Muscle of leg (tissue), 11 donors: Measurements from ENCODE around the gene HCST. TPM values are rescaled to one million over a fixed set of nuclear protein-coding genes. Genes with fewer than 3 reads are reported as not detected.

Source experiments
- DNase-seq: peaks from one replicate; pipeline ENCODE4 v3.0.0; 2013
- H3K27ac ChIP-seq: one replicate; pipeline ENCODE4 v1.5.1; 2013; ENCODE audit warnings: mild to moderate bottlenecking, low read length, control low read depth
- H3K27me3 ChIP-seq: one replicate; pipeline ENCODE4 v1.6.1; 2013; ENCODE audit warnings: low read length; ENCODE audit not compliant: control insufficient read depth, insufficient read depth
- H3K36me3 ChIP-seq: one replicate; pipeline ENCODE4 v1.6.1; 2013; ENCODE audit warnings: low read length; ENCODE audit not compliant: control insufficient read depth, insufficient read depth
- H3K4me1 ChIP-seq: one replicate; pipeline ENCODE4 v1.6.1; 2013; ENCODE audit warnings: low read length; ENCODE audit not compliant: control insufficient read depth, insufficient read depth
- H3K4me3 ChIP-seq: one replicate; pipeline ENCODE4 v1.5.1; 2013; ENCODE audit warnings: low read length, control low read depth
- H3K9me3 ChIP-seq: replicated peaks from 2 replicates; pipeline ENCODE4 v1.6.1; 2013; ENCODE audit warnings: low read depth, low read length; ENCODE audit not compliant: control insufficient read depth
- WGBS: methylation state at CpG from one replicate; pipeline ENCODE4 v1.1.5; 2013; ENCODE audit warnings: missing lambda C conversion rate; ENCODE audit not compliant: insufficient coverage; 5-methylcytosine and 5-hydroxymethylcytosine counted together
- polyA plus RNA-seq, 8 donors: library from polyadenylated mRNA; unstranded; fragments of 120-200 nt; gene quantifications; one replicate each; pipeline versions ENCODE4 v1.2.1 to v1.2.3, GENCODE V29; 2013; ENCODE audit warnings: inconsistent platforms in 1 of 8, low replicate concordance in 1 of 8; ENCODE audit not compliant: insufficient read length in 8 of 8, insufficient read depth in 1 of 8
- total RNA-seq: library from RNA; stranded (reverse); fragments of 120-200 nt; gene quantifications from one replicate; pipeline ENCODE4 v1.2.4, GENCODE V29; 2013

The HCST gene
- total and polyA plus RNA-seq, 9 donors = 3.5 to 7.8 (median 5.5) TPM

- no peak overlapping the region for H3K4me3 ChIP-seq
- DNase-seq = no peak
- no peaks in the 10 kb centered on the region for H3K27me3 ChIP-seq
- WGBS = 28% methylated on average over 13 of the region's 23 CpGs
- no peak overlapping the region for H3K27ac ChIP-seq
- H3K9me3 ChIP-seq = no peaks in the 10 kb centered on the region
- peaks cover 4% of the 10 kb centered on the region for H3K4me1 ChIP-seq
- H3K36me3 ChIP-seq = no peaks in the 10 kb centered on the region
These were observed 23.3 kb upstream of the HCST start for GRCh38 chr19:35879068-35879467.

- DNase-seq = peak; percentile 93
- H3K27ac ChIP-seq = peak overlapping the region; percentile 35
- H3K36me3 ChIP-seq = no peaks in the 10 kb centered on the region
- H3K27me3 ChIP-seq = no peaks in the 10 kb centered on the region
- 0% methylated on average over 16 of the region's 28 CpGs for WGBS
- H3K4me3 ChIP-seq = no peak overlapping the region
- H3K9me3 ChIP-seq = no peaks in the 10 kb centered on the region
- H3K4me1 ChIP-seq = peaks cover 4% of the 10 kb centered on the region
These were observed 22.5 kb upstream of the HCST start for GRCh38 chr19:35879770-35880317.

GRCh38 chr19:35882114-35882832 is 20.1 kb upstream of the HCST start:
- H3K27me3 ChIP-seq = no peaks in the 10 kb centered on the region
- DNase-seq = peak; percentile 93
- H3K36me3 ChIP-seq = no peaks in the 10 kb centered on the region
- H3K9me3 ChIP-seq = no peaks in the 10 kb centered on the region
- WGBS = 20% methylated on average over 2 of the region's 8 CpGs
- no peak overlapping the region for H3K27ac ChIP-seq
- peaks cover 4% of the 10 kb centered on the region for H3K4me1 ChIP-seq
- H3K4me3 ChIP-seq = no peak overlapping the region

- H3K27ac ChIP-seq = no peak overlapping the region
- peaks cover 5% of the 10 kb centered on the region for H3K36me3 ChIP-seq
- WGBS = no CpG with 5 or more reads among the region's 2 CpGs
These were observed 18.4 kb upstream of the HCST start for GRCh38 chr19:35883882-35884281.

GRCh38 chr19:35885225-35885738 is 17.0 kb upstream of the HCST start:
- DNase-seq = no peak
- no peak overlapping the region for H3K4me3 ChIP-seq
- peaks cover 14% of the 10 kb centered on the region for H3K36me3 ChIP-seq
- no peaks in the 10 kb centered on the region for H3K9me3 ChIP-seq
- WGBS = 92% methylated on average over 6 of the region's 6 CpGs
- H3K4me1 ChIP-seq = no peaks in the 10 kb centered on the region
- no peaks in the 10 kb centered on the region for H3K27me3 ChIP-seq
- H3K27ac ChIP-seq = no peak overlapping the region

More at GRCh38 chr19:35883882-35884281, 18.4 kb upstream of the HCST start:
- no peak overlapping the region for H3K4me3 ChIP-seq
- DNase-seq = no peak
- peaks cover 4% of the 10 kb centered on the region for H3K4me1 ChIP-seq
- no peaks in the 10 kb centered on the region for H3K27me3 ChIP-seq
- H3K9me3 ChIP-seq = no peaks in the 10 kb centered on the region

- Histone ChIP-seq H3K9me3 (no peaks in the 10 kb centered on the region), H3K4me3 (no peak overlapping the region), H3K27me3 (no peaks in the 10 kb centered on the region), H3K27ac (no peak overlapping the region), H3K36me3 (peaks cover 14% of the 10 kb centered on the region), H3K4me1 (no peaks in the 10 kb centered on the region)
- WGBS = 96% methylated on average over 2 of the region's 8 CpGs
- no peak for DNase-seq
These were observed 16.4 kb upstream of the HCST start for GRCh38 chr19:35885904-35886303.

- Histone ChIP-seq H3K4me3 (no peak overlapping the region), H3K4me1 (no peaks in the 10 kb centered on the region), H3K36me3 (peaks cover 14% of the 10 kb centered on the region), H3K27me3 (no peaks in the 10 kb centered on the region), H3K9me3 (no peaks in the 10 kb centered on the region), H3K27ac (no peak overlapping the region)
- 100% methylated on average over 1 of the region's 5 CpGs for WGBS
- no peak for DNase-seq
These were observed 15.1 kb upstream of the HCST start for GRCh38 chr19:35887197-35887596.

GRCh38 chr19:35888398-35888797 is 13.9 kb upstream of the HCST start:
- Histone ChIP-seq H3K4me1 (no peaks in the 10 kb centered on the region), H3K9me3 (no peaks in the 10 kb centered on the region), H3K4me3 (no peak overlapping the region), H3K36me3 (peaks cover 14% of the 10 kb centered on the region), H3K27me3 (no peaks in the 10 kb centered on the region), H3K27ac (no peak overlapping the region)
- 87% methylated on average over 9 of the region's 9 CpGs for WGBS
- no peak for DNase-seq

- H3K9me3 ChIP-seq = no peaks in the 10 kb centered on the region
- peaks cover 14% of the 10 kb centered on the region for H3K36me3 ChIP-seq
- H3K4me1 ChIP-seq = no peaks in the 10 kb centered on the region
- H3K4me3 ChIP-seq = no peak overlapping the region
- no peak overlapping the region for H3K27ac ChIP-seq
- no peaks in the 10 kb centered on the region for H3K27me3 ChIP-seq
- no peak for DNase-seq
- WGBS = 90% methylated on average over 14 of the region's 18 CpGs
These were observed 12.8 kb upstream of the HCST start for GRCh38 chr19:35889370-35890112.

- Histone ChIP-seq H3K27me3 (no peaks in the 10 kb centered on the region), H3K27ac (no peak overlapping the region), H3K9me3 (no peaks in the 10 kb centered on the region), H3K4me3 (no peak overlapping the region), H3K36me3 (peaks cover 14% of the 10 kb centered on the region), H3K4me1 (no peaks in the 10 kb centered on the region)
- 82% methylated on average over 9 of the region's 13 CpGs for WGBS
- DNase-seq = no peak
These were observed 12.1 kb upstream of the HCST start for GRCh38 chr19:35890113-35890650.
